C4-2B (cell line): ENCODE data around the gene TTLL7.

Experiments
- H3K27ac ChIP-seq: fragments of 450-650 bp; 2 replicates; pipeline ENCODE4 v1.5.1; 2017
- CTCF ChIP-seq: fragments of 450-650 bp; conservative IDR thresholded peaks from 2 replicates; pipeline ENCODE4 v1.5.1; 2017; ENCODE audit warnings: mild to moderate bottlenecking
- ZFX ChIP-seq: fragments of 450-650 bp; IDR thresholded peaks from 2 replicates; pipeline ENCODE4 v1.6.1; 2017

The TTLL7 gene

DNA sequence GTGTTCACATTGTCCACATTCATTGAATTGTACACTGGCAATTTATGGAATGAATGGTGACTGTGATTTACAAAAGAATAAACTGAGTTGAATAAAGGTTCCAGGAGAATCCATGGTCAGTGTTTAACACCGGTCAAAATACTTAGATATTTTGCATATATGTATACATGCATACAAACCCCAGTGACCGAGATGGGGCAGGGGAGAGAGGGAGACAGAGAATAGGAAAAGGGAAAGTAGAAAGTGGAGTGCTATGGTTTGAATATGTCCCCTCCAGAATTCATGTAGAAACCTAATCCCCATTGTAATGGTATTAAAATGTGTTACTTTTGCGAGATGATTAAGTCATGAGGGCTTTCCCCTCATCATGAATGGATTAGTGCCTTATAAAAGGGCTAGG lies 154.4 kb downstream of the TTLL7 start:
- TF ChIP-seq CTCF (no peak), ZFX (no peak)
- H3K27ac ChIP-seq, result no peak overlapping the region

- no peak overlapping the region for H3K27ac ChIP-seq
- TF ChIP-seq CTCF, result no peak
- TF ChIP-seq ZFX, result no peak
These were observed 159.3 kb downstream of the TTLL7 start for GRCh38 chr1:83839566-83840173.

- H3K27ac ChIP-seq, result no peak overlapping the region
- TF ChIP-seq ZFX (no peak), CTCF (no peak)
These were observed 160.4 kb downstream of the TTLL7 start for GRCh38 chr1:83838573-83838972.

- no peak for TF ChIP-seq ZFX
- TF ChIP-seq CTCF, result no peak
- no peak overlapping the region for H3K27ac ChIP-seq
These were observed 162.4 kb downstream of the TTLL7 start for GRCh38 chr1:83836543-83836942.

GRCh38 chr1:83834621-83835264 lies 164.2 kb downstream of the TTLL7 start:
- TF ChIP-seq CTCF (no peak; the same call in 1 of the 2 replicates), ZFX (no peak)
- no peak overlapping the region for H3K27ac ChIP-seq

- no peak overlapping the region for H3K27ac ChIP-seq
- TF ChIP-seq CTCF (no peak), ZFX (no peak)
These were observed 166.7 kb downstream of the TTLL7 start for GRCh38 chr1:83832194-83832593.

DNA sequence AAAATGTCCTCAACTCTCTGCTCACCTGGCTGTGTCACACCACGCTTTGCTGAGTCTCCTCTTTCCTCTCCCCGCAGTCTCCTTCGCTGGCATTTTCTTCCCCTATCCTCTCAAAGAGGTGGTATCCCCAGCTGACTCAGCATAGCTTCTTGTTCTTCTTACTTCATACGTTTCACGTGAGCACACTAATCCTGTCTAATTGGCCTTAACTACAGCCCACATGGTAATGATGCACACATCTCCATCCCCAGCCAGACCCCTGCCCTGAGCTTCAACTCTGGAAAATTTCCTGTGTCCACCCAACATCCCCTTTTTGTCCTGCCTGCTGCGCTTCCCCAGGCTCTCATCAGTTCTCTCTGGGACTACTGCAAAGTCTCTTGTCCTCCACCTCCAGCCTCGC lies 169.8 kb downstream of the TTLL7 start:
- H3K27ac ChIP-seq, result no peak overlapping the region
- TF ChIP-seq CTCF (no peak), ZFX (no peak)
